ENCODE results near the gene EPS8L1. TPM values are rescaled to one million over a fixed set of nuclear protein-coding genes. Genes with fewer than 3 reads are reported as not detected.
A peak's percentile ranks its signal among the peaks of the same experiment; 100 is the strongest.

EPS8L1 gene
- total and polyA plus RNA-seq, 10 donors, result 0.37 to 5.3 (median 3.1) TPM; not detected in 1

GRCh38 chr19:55079400-55080038, 3.9 kb downstream of the EPS8L1 start:
- intact Hi-C loops (cut with DNase I; ENCODE audit: low total_unique reads), result no loop called here
- peaks cover 0 to 7% (median 0%) of the 10 kb centered on the region in 8 donors for H3K9me3 ChIP-seq
- DNase-seq, result no peak
- H3K4me1 ChIP-seq, result peaks cover 7 to 41% (median 31%) of the 10 kb centered on the region in 6 donors
- TF ChIP-seq POLR2A (IDR thresholded peaks at IDR 0.05) (no peak), POLR2AphosphoS5 (IDR thresholded peaks at IDR 0.05) (no peak), CTCF (IDR thresholded peaks at IDR 0.05 in 8 of 11, conservative IDR thresholded peaks at IDR 0.05 in 3 of 11) (no peak)
- no peaks in the 10 kb centered on the region for H3K36me3 ChIP-seq
- no peak overlapping the region for H3K27ac ChIP-seq
- peaks cover 10 to 86% (median 63%) of the 10 kb centered on the region in 7 donors for H3K27me3 ChIP-seq (replicated peaks in 1 of 7)
- peak overlapping the region in 1 of 8 donors; percentile 74 for H3K4me3 ChIP-seq
- 77 to 89% (median 80%) methylated on average over 7 to 19 of the region's 19 CpGs for WGBS, 5 donors

- intact Hi-C loops (cut with DNase I; ENCODE audit: low total_unique reads), result no loop called here
- DNase-seq, result peak; percentile 91
- Histone ChIP-seq H3K4me1 (peaks cover 7 to 41% (median 31%) of the 10 kb centered on the region in 6 donors), H3K36me3 (no peaks in the 10 kb centered on the region), H3K27ac (peak overlapping the region in 4 of 8 donors; percentile 39 to 75 (median 72)), H3K4me3 (peak overlapping the region; percentile 38 to 74 (median 58)), H3K9me3 (peaks cover 0 to 7% (median 0%) of the 10 kb centered on the region in 8 donors), H3K27me3 (replicated peaks in 1 of 7) (peaks cover 10 to 86% (median 68%) of the 10 kb centered on the region in 7 donors)
- no peak for TF ChIP-seq POLR2AphosphoS5 (IDR thresholded peaks at IDR 0.05)
- no peak for TF ChIP-seq CTCF (IDR thresholded peaks at IDR 0.05 in 8 of 11, conservative IDR thresholded peaks at IDR 0.05 in 3 of 11)
- no peak for TF ChIP-seq POLR2A (IDR thresholded peaks at IDR 0.05)
- 4 to 14% (median 8%) methylated on average over 45 to 55 of the region's 55 CpGs for WGBS, 5 donors
Measured at GRCh38 chr19:55080121-55080967, 4.7 kb downstream of the EPS8L1 start.

- Histone ChIP-seq H3K27me3 (replicated peaks in 1 of 7) (peaks cover 10 to 89% (median 73%) of the 10 kb centered on the region in 7 donors), H3K9me3 (peaks cover 0 to 7% (median 0%) of the 10 kb centered on the region in 8 donors), H3K27ac (peak overlapping the region in 4 of 8 donors; percentile 39 to 75 (median 72)), H3K4me3 (peak overlapping the region; percentile 38 to 74 (median 58)), H3K36me3 (no peaks in the 10 kb centered on the region), H3K4me1 (peaks cover 7 to 43% (median 32%) of the 10 kb centered on the region in 6 donors)
- TF ChIP-seq POLR2A (IDR thresholded peaks at IDR 0.05) (no peak), POLR2AphosphoS5 (IDR thresholded peaks at IDR 0.05) (peak; percentile 50 to 87 (median 71))
- 1% methylated on average over 31 to 60 of the region's 60 CpGs for WGBS, 5 donors
- intact Hi-C loops (cut with DNase I; ENCODE audit: low total_unique reads), result no loop called here
- peak; percentile 96 for DNase-seq
Measured at GRCh38 chr19:55080968-55081769, 5.5 kb downstream of the EPS8L1 start.

GRCh38 chr19:55081770-55082019, 6.0 kb downstream of the EPS8L1 start:
- no peak for DNase-seq
- intact Hi-C loops (cut with DNase I; ENCODE audit: low total_unique reads), result no loop called here
- H3K4me3 ChIP-seq, result peak overlapping the region in 7 of 8 donors; percentile 45 to 74 (median 59)

More at GRCh38 chr19:55081770-55082019, 6.0 kb downstream of the EPS8L1 start:
- peaks cover 10 to 91% (median 75%) of the 10 kb centered on the region in 7 donors for H3K27me3 ChIP-seq (replicated peaks in 1 of 7)
- H3K9me3 ChIP-seq, result peaks cover 0 to 7% (median 0%) of the 10 kb centered on the region in 8 donors
- no peak for TF ChIP-seq POLR2A (IDR thresholded peaks at IDR 0.05)
- TF ChIP-seq POLR2AphosphoS5 (IDR thresholded peaks at IDR 0.05), result no peak
- TF ChIP-seq CTCF (IDR thresholded peaks at IDR 0.05 in 8 of 11, conservative IDR thresholded peaks at IDR 0.05 in 3 of 11), result no peak
- no peaks in the 10 kb centered on the region for H3K36me3 ChIP-seq
- WGBS, 5 donors, result 0 to 9% (median 5%) methylated on average over 11 to 22 of the region's 22 CpGs
- H3K4me1 ChIP-seq, result peaks cover 8 to 48% (median 37%) of the 10 kb centered on the region in 6 donors
- H3K27ac ChIP-seq, result no peak overlapping the region

All from spleen (tissue), 11 donors.